Thyroid gland (tissue), 4 donors: ENCODE results near the gene GCSAM. TPM values are rescaled to one million over a fixed set of nuclear protein-coding genes. Genes with fewer than 3 reads are reported as not detected.
A peak's percentile ranks its signal among the peaks of the same experiment; 100 is the strongest.

Experiments
- DNase-seq, 2 donors: peaks; one replicate each; pipeline ENCODE4 v3.0.0-alpha.2; 2019
- H3K27ac ChIP-seq, 3 donors: fragments of 200-600 bp; sonication (generic); 1 replicate in 2 of 3; 2 replicates in 1 of 3; pipeline ENCODE4 v1.5.1; 2016 to 2019; ENCODE audit warnings: mild to moderate bottlenecking in 1 of 3, moderate library complexity in 1 of 3
- H3K27me3 ChIP-seq: fragments of 200-600 bp; sonication (generic); one replicate; pipeline ENCODE4 v1.5.1; 2019
- H3K36me3 ChIP-seq, 2 donors: fragments of 200-600 bp; sonication (generic); one replicate each; pipeline ENCODE4 v1.5.1; 2016 to 2019
- H3K4me1 ChIP-seq, 2 donors: fragments of 200-600 bp; sonication (generic); one replicate each; pipeline ENCODE4 v1.5.1; 2017 to 2019
- H3K4me3 ChIP-seq, 3 donors: fragments of 200-600 bp; sonication (generic); replicated peaks in 1 of 3; 1 replicate in 2 of 3; 2 replicates in 1 of 3; pipeline ENCODE4 v1.5.1; 2016; ENCODE audit warnings: mild to moderate bottlenecking in 1 of 3
- H3K9me3 ChIP-seq: fragments of 200-600 bp; sonication (generic); one replicate; pipeline ENCODE4 v1.5.1; 2017
- CTCF ChIP-seq, 6 experiments: fragments of 200-600 bp in 3 of 6; fragments of 450-650 bp in 3 of 6; sonication (generic) in 3 of 6; IDR thresholded peaks; one replicate each; pipeline ENCODE4 v1.5.1; 2016 to 2019; ENCODE audit warnings: antibody characterized with exemption in 6 of 6, mild to moderate bottlenecking in 2 of 6, inconsistent platforms in 1 of 6, moderate library complexity in 1 of 6
- POLR2A ChIP-seq, 2 donors: fragments of 450-650 bp; IDR thresholded peaks; one replicate each; pipeline ENCODE4 v1.6.1; 2017; ENCODE audit warnings: antibody characterized with exemption in 2 of 2, mild to moderate bottlenecking in 2 of 2, moderate library complexity in 1 of 2
- WGBS, 2 donors: methylation state at CpG; one replicate each; pipeline ENCODE4 v1.1.5; 2017; 5-methylcytosine and 5-hydroxymethylcytosine counted together
- intact Hi-C: fragments of 100-400 bp; cut with DNase I; formaldehyde crosslinking; loops from one replicate; pipeline ENCODE4 v1.15.1; 2023
- total RNA-seq, 4 donors: library from RNA; depleted of rRNA; stranded (reverse); fragments of >200 nt; gene quantifications; one replicate each; pipeline ENCODE4 v1.2.3, GENCODE V29; 2016

The GCSAM gene
- total RNA-seq, 4 donors from 2014 or later = 0.33 to 0.40 TPM; not detected in 2

GRCh38 chr3:112095731-112096130 is 37.3 kb downstream of the GCSAM start:
- no peaks in the 10 kb centered on the region for H3K9me3 ChIP-seq
- no peaks in the 10 kb centered on the region for H3K27me3 ChIP-seq
- no peaks in the 10 kb centered on the region for H3K36me3 ChIP-seq
- no peak for TF ChIP-seq POLR2A (IDR thresholded peaks at IDR 0.05)
- intact Hi-C loops = no loop called here
- H3K4me1 ChIP-seq = peaks cover 23 to 36% of the 10 kb centered on the region in 2 donors
- 34 to 41% methylated on average over 2 of the region's 2 CpGs for WGBS, 2 donors
- no peak for DNase-seq
- no peak overlapping the region for H3K27ac ChIP-seq
- no peak overlapping the region for H3K4me3 ChIP-seq

DNA sequence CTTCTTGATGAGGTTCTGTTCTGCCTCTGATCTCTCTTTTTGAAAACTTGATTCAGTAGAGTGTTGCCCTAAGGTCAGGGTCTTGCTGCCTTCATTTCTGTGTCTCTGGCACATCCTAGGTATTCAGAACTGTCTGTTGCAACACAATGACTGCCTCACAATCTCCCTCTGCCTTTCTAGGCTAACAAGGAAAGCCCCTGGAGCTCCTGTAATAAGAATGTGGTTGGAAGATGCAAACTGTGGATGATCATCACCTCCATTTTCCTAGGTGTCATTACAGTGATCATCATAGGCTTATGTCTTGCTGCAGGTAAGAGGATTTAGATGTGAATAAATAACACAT is 39.9 kb downstream of the GCSAM start:
- H3K27me3 ChIP-seq = no peaks in the 10 kb centered on the region
- H3K4me1 ChIP-seq = peaks cover 33 to 54% of the 10 kb centered on the region in 2 donors
- DNase-seq = no peak
- intact Hi-C loops = no loop called here
- H3K4me3 ChIP-seq = peak overlapping the region in 1 of 3 donors; percentile 2
- H3K36me3 ChIP-seq = no peaks in the 10 kb centered on the region
- no peaks in the 10 kb centered on the region for H3K9me3 ChIP-seq
- H3K27ac ChIP-seq = peak overlapping the region; percentile 68 to 86 (median 83)
- TF ChIP-seq POLR2A (IDR thresholded peaks at IDR 0.05) (no peak), CTCF (IDR thresholded peaks at IDR 0.05) (no peak)

- TF ChIP-seq CTCF (IDR thresholded peaks at IDR 0.05) (no peak), POLR2A (IDR thresholded peaks at IDR 0.05) (peak in 1 of 2 donors; percentile 45)
- H3K9me3 ChIP-seq = no peaks in the 10 kb centered on the region
- DNase-seq = peak; percentile 44
- no peaks in the 10 kb centered on the region for H3K36me3 ChIP-seq
- peak overlapping the region; percentile 68 to 86 (median 83) for H3K27ac ChIP-seq
- H3K4me1 ChIP-seq = peaks cover 35 to 57% of the 10 kb centered on the region in 2 donors
- 21 to 29% methylated on average over 6 of the region's 6 CpGs for WGBS, 2 donors
- H3K4me3 ChIP-seq = peak overlapping the region in 1 of 3 donors; percentile 2
- intact Hi-C loops = no loop called here
- no peaks in the 10 kb centered on the region for H3K27me3 ChIP-seq
Observed at GRCh38 chr3:112092496-112093179, 40.4 kb downstream of the GCSAM start.

DNA sequence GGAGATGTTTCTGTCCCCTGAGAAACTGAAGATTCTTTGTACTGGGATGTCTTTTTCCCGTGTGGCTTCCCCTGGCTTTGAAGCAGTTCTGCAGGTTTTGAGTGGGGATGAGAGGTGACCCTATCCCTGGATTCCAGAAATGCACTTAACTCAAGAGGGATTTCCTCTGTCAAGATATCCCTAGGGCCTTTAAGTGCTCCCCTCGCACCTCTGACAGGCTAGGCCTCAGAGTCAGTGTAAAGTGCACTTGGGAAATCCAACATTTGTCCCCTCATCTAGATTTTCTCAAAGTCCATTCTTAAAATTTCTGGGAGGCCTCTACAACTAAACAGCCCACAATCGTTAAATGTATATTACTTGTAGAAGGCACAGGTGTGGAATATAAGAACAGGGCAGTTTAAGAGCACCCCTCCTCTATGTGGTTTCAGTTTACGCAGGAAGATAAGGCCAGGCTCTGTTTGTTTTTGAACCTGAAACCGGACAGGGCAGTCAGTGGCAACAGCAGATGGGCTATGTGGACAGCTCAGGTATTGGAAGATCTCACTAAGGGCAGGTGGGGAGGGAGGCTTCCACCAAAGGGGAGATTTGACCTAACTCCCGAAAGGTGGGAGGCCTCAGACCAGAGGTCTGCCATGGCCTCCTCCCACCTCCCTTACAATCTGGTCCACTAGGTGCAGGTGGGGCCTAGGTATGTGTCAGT is 42.0 kb downstream of the GCSAM start:
- Histone ChIP-seq H3K4me1 (peaks cover 35 to 60% of the 10 kb centered on the region in 2 donors), H3K27me3 (no peaks in the 10 kb centered on the region), H3K36me3 (no peaks in the 10 kb centered on the region), H3K9me3 (no peaks in the 10 kb centered on the region), H3K4me3 (no peak overlapping the region), H3K27ac (peak overlapping the region in 2 of 3 donors; percentile 46 to 83)
- no peak for DNase-seq
- WGBS, 2 donors = 64 to 66% methylated on average over 6 of the region's 6 CpGs
- TF ChIP-seq POLR2A (IDR thresholded peaks at IDR 0.05) = no peak
- intact Hi-C loops = no loop called here

- Histone ChIP-seq H3K4me1 (peaks cover 35 to 65% of the 10 kb centered on the region in 2 donors), H3K4me3 (no peak overlapping the region), H3K27ac (peak overlapping the region in 2 of 3 donors; percentile 46 to 83), H3K9me3 (no peaks in the 10 kb centered on the region), H3K27me3 (no peaks in the 10 kb centered on the region), H3K36me3 (no peaks in the 10 kb centered on the region)
- TF ChIP-seq POLR2A (IDR thresholded peaks at IDR 0.05) (no peak), CTCF (IDR thresholded peaks at IDR 0.05) (no peak)
- WGBS, 2 donors = 83 to 87% methylated on average over 9 of the region's 9 CpGs
- intact Hi-C loops = no loop called here
- DNase-seq = no peak
Observed at GRCh38 chr3:112089956-112090886, 42.8 kb downstream of the GCSAM start.
